ENCODE measurements around the gene SYNJ2BP. TPM values are rescaled to one million over a fixed set of nuclear protein-coding genes. Genes with fewer than 3 reads are reported as not detected.

The SYNJ2BP gene
- total and polyA plus RNA-seq, 2 of the 13 experiments (the other 11 are each of a cell fraction or from before 2014, with no cell fraction given): 18.1 to 28.6 TPM

DNA sequence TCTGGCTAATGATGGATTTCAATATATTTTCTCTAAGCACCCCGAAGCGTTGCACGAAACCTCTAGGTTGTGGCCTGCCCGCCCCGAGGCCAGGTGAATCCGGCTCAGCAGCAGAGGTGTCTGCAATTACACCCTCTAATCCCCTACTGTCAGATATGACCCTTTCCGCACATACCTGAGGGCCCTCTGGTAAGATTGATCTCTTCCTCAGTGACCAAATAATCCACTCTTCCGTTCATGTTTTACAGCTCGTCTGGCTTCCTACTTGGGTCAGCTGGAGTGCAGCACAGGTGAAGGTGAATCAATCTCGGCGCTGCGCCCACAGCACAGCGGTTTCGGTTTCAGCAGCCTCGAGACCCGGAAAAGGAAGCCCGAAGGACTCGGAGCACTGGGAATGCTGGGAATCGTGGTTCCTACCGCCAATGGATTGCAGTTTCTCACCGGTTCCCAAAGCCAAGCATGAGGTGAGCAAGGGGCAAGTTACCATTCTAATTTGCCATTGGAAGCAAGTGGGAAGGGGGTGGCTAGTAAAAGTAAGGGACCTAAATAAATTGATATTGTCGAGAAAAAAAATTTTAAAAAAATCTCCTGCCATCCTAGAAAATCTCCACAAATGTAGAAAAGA, at the start of gene SYNJ2BP (continued):
- TF ChIP-seq MXI1 (IDR thresholded peaks at IDR 0.05; ENCODE audit: borderline replicate concordance, low read depth, low read length): peak; percentile 40; the same call in 1 of the 3 replicates
- TF ChIP-seq ZSCAN29 (CRISPR knock-in tag; conservative IDR thresholded peaks at IDR 0.05): no peak
- no peak for TF ChIP-seq ZNF569 (CRISPR knock-in tag; IDR thresholded peaks at IDR 0.05; ENCODE audit: borderline replicate concordance)
- TF ChIP-seq ZNF383 (CRISPR knock-in tag; IDR thresholded peaks at IDR 0.05; ENCODE audit: borderline replicate concordance): no peak
- 0 out of 2 replicates have a peak, but pooled peaks have one; percentile 38 for TF ChIP-seq MAX (IDR thresholded peaks at IDR 0.05)
- TF ChIP-seq ZNF574 (CRISPR knock-in tag; IDR thresholded peaks at IDR 0.05): peak; percentile 90
- no peak for TF ChIP-seq RFXANK (CRISPR knock-in tag; IDR thresholded peaks at IDR 0.05)
- TF ChIP-seq, protein P1, sequence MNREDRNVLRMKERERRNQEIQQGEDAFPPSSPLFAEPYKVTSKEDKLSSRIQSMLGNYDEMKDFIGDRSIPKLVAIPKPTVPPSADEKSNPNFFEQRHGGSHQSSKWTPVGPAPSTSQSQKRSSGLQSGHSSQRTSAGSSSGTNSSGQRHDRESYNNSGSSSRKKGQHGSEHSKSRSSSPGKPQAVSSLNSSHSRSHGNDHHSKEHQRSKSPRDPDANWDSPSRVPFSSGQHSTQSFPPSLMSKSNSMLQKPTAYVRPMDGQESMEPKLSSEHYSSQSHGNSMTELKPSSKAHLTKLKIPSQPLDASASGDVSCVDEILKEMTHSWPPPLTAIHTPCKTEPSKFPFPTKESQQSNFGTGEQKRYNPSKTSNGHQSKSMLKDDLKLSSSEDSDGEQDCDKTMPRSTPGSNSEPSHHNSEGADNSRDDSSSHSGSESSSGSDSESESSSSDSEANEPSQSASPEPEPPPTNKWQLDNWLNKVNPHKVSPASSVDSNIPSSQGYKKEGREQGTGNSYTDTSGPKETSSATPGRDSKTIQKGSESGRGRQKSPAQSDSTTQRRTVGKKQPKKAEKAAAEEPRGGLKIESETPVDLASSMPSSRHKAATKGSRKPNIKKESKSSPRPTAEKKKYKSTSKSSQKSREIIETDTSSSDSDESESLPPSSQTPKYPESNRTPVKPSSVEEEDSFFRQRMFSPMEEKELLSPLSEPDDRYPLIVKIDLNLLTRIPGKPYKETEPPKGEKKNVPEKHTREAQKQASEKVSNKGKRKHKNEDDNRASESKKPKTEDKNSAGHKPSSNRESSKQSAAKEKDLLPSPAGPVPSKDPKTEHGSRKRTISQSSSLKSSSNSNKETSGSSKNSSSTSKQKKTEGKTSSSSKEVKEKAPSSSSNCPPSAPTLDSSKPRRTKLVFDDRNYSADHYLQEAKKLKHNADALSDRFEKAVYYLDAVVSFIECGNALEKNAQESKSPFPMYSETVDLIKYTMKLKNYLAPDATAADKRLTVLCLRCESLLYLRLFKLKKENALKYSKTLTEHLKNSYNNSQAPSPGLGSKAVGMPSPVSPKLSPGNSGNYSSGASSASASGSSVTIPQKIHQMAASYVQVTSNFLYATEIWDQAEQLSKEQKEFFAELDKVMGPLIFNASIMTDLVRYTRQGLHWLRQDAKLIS (CRISPR knock-in tag; IDR thresholded peaks at IDR 0.05): no peak
- TF ChIP-seq MTF2 (CRISPR knock-in tag; IDR thresholded peaks at IDR 0.05; ENCODE audit: borderline replicate concordance): no peak
- no peak for TF ChIP-seq FOXO1 (CRISPR knock-in tag; IDR thresholded peaks at IDR 0.05)
- TF ChIP-seq MAZ (IDR thresholded peaks at IDR 0.05; ENCODE audit: borderline replicate concordance, low read depth, low read length): no peak
- peak; percentile 48 for TF ChIP-seq MAZ (CRISPR knock-in tag; IDR thresholded peaks at IDR 0.05; ENCODE audit: low read depth)
- TF ChIP-seq ATF1 (CRISPR knock-in tag; IDR thresholded peaks at IDR 0.05): 0 out of 2 replicates have a peak, but pooled peaks have one; percentile 16
- TF ChIP-seq STAT5B (CRISPR knock-in tag; IDR thresholded peaks at IDR 0.05): no peak
- TF ChIP-seq ZNF138 (CRISPR knock-in tag; IDR thresholded peaks at IDR 0.05; ENCODE audit: low read depth): no peak
- no peak for TF ChIP-seq PAF1 (CRISPR knock-in tag; IDR thresholded peaks at IDR 0.05)
- TF ChIP-seq HIVEP1 (CRISPR knock-in tag; IDR thresholded peaks at IDR 0.05): peak; percentile 45; the same call in 1 of the 2 replicates
- TF ChIP-seq FUBP1 (CRISPR knock-in tag; IDR thresholded peaks at IDR 0.05; ENCODE audit: borderline replicate concordance): no peak
- TF ChIP-seq MLLT10 (CRISPR knock-in tag; IDR thresholded peaks at IDR 0.05): no peak
- peak; percentile 47 for TF ChIP-seq SPEN (CRISPR knock-in tag; IDR thresholded peaks at IDR 0.05; ENCODE audit: low read depth)
- TF ChIP-seq SNRNP70 (IDR thresholded peaks at IDR 0.05; ENCODE audit: low read depth, low read length): no peak
- TF ChIP-seq ARHGAP35 (CRISPR knock-in tag; IDR thresholded peaks at IDR 0.05; ENCODE audit: borderline replicate concordance): no peak
- TF ChIP-seq RXRB (CRISPR knock-in tag; IDR thresholded peaks at IDR 0.05; ENCODE audit: borderline replicate concordance): peak; percentile 45; the same call in 1 of the 2 replicates

All from HepG2 (cell line).